Esophagus (tissue), 2 donors: Measurements from ENCODE around the gene SLC16A2. TPM values are rescaled to one million over a fixed set of nuclear protein-coding genes. Genes with fewer than 3 reads are reported as not detected.

ENCODE experiments used
- H3K27ac ChIP-seq, 2 donors: one replicate each; pipeline ENCODE4 v1.5.1; 2013; ENCODE audit warnings: low read depth in 2 of 2, mild to moderate bottlenecking in 2 of 2, inconsistent platforms in 1 of 2, low read length in 1 of 2, moderate library complexity in 1 of 2
- H3K27me3 ChIP-seq, 2 donors: one replicate each; pipeline ENCODE4 v1.6.1; 2013; ENCODE audit warnings: low read length in 2 of 2, control low read depth in 1 of 2, mild to moderate bottlenecking in 1 of 2; ENCODE audit not compliant: insufficient read depth in 2 of 2, control insufficient read depth in 1 of 2
- H3K36me3 ChIP-seq, 2 donors: one replicate each; pipeline ENCODE4 v1.6.1; 2013; ENCODE audit warnings: low read length in 1 of 2; ENCODE audit not compliant: control insufficient read depth in 2 of 2, insufficient read depth in 2 of 2
- H3K4me1 ChIP-seq, 2 donors: one replicate each; pipeline ENCODE4 v1.6.1; 2013; ENCODE audit warnings: low read length in 1 of 2; ENCODE audit not compliant: control insufficient read depth in 2 of 2, insufficient read depth in 2 of 2
- H3K4me3 ChIP-seq, 2 donors: one replicate each; pipeline ENCODE4 v1.5.1; 2013; ENCODE audit warnings: low read length in 2 of 2, mild to moderate bottlenecking in 2 of 2, low read depth in 1 of 2, moderate library complexity in 1 of 2
- H3K9me3 ChIP-seq, 2 donors: one replicate each; pipeline ENCODE4 v1.6.1; 2013; ENCODE audit warnings: mild to moderate bottlenecking in 2 of 2, low read depth in 1 of 2, low read length in 1 of 2, moderate library complexity in 1 of 2; ENCODE audit not compliant: control insufficient read depth in 2 of 2, insufficient read depth in 1 of 2
- WGBS, 2 donors: extraction: QIAGEN DNeasy Blood & Tissue Kit; methylation state at CpG; one replicate each; pipeline ENCODE4 v1.1.7; 2013; 5-methylcytosine and 5-hydroxymethylcytosine counted together
- polyA plus RNA-seq, 2 donors: library from polyadenylated mRNA; stranded (reverse); fragments of 200-250 nt; gene quantifications; one replicate each; pipeline ENCODE4 v1.2.3, GENCODE V29; 2013
- donor health status: healthy with polysubstance abuse.
- donor health status: Bipolar disorder and iron deficiency.

SLC16A2 gene
- polyA plus RNA-seq, 2 donors, result 2.4 TPM

DNA sequence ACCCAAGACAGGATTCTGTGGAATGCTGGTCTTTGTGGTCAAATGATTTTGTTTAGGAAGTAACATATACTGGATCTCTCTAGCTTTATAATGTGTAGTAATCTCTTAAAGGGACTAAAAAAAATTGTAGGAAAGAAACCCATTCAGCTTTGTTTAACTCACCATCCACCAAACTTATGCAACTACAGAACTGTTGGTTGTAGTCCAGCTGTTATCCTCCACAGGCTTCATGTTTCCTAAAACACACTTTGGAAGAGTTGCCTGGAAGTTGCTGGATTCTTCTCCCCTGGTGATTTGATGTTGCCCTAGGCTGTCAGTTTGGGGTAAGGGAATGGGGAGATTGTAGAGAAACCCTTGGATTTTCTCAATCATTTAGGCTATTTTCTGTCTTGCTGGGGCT, 103.8 kb downstream of the SLC16A2 start:
- Histone ChIP-seq H3K4me3 (no peak overlapping the region), H3K27ac (no peak overlapping the region), H3K27me3 (no peaks in the 10 kb centered on the region), H3K36me3 (no peaks in the 10 kb centered on the region), H3K4me1 (no peaks in the 10 kb centered on the region), H3K9me3 (peaks cover 0 to 2% of the 10 kb centered on the region in 2 donors)

DNA sequence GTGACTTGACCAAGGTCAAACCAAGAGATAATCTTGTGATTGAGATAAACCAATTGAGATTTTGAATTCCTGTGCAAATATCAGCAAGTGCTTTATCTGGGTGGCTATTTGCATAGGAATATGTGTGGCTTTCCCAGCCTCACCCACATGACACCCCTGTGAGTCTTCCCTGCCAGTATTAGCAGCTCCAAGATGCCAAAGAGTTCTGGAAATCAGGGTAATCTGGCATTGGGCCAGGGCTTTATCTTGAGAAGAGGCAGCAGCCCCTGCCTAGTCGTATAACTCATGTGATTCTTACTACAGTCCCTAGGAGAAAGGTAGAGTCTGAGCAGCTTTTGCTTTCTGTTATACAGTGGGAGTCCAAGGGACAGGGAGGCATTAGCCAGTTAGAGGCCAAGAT, 105.5 kb downstream of the SLC16A2 start:
- H3K4me1 ChIP-seq, result no peaks in the 10 kb centered on the region
- 40 to 63% methylated on average over 1 of the region's 1 CpG for WGBS, 2 donors
- H3K27me3 ChIP-seq, result peaks cover 0 to 5% of the 10 kb centered on the region in 2 donors
- peaks cover 0 to 2% of the 10 kb centered on the region in 2 donors for H3K9me3 ChIP-seq
- H3K4me3 ChIP-seq, result no peak overlapping the region
- H3K27ac ChIP-seq, result no peak overlapping the region
- no peaks in the 10 kb centered on the region for H3K36me3 ChIP-seq

GRCh38 chrX:74527350-74527749, 106.1 kb downstream of the SLC16A2 start:
- H3K27ac ChIP-seq, result no peak overlapping the region
- peaks cover 0 to 5% of the 10 kb centered on the region in 2 donors for H3K27me3 ChIP-seq
- no peak overlapping the region for H3K4me3 ChIP-seq
- H3K36me3 ChIP-seq, result no peaks in the 10 kb centered on the region
- no peaks in the 10 kb centered on the region for H3K4me1 ChIP-seq
- H3K9me3 ChIP-seq, result peaks cover 0 to 2% of the 10 kb centered on the region in 2 donors
- 68 to 69% methylated on average over 4 of the region's 4 CpGs for WGBS, 2 donors

GRCh38 chrX:74529311-74529710, 108.0 kb downstream of the SLC16A2 start:
- WGBS, 2 donors, result 91 to 96% methylated on average over 6 of the region's 6 CpGs
- H3K4me3 ChIP-seq, result no peak overlapping the region

GRCh38 chrX:74531081-74531480, 109.8 kb downstream of the SLC16A2 start:
- H3K36me3 ChIP-seq, result no peaks in the 10 kb centered on the region
- no peaks in the 10 kb centered on the region for H3K4me1 ChIP-seq
- 80 to 94% methylated on average over 7 of the region's 7 CpGs for WGBS, 2 donors
- peaks cover 0 to 5% of the 10 kb centered on the region in 2 donors for H3K27me3 ChIP-seq
- no peak overlapping the region for H3K4me3 ChIP-seq
- peaks cover 0 to 2% of the 10 kb centered on the region in 2 donors for H3K9me3 ChIP-seq
- no peak overlapping the region for H3K27ac ChIP-seq

More at GRCh38 chrX:74529311-74529710, 108.0 kb downstream of the SLC16A2 start:
- Histone ChIP-seq H3K27me3 (peaks cover 0 to 5% of the 10 kb centered on the region in 2 donors), H3K36me3 (no peaks in the 10 kb centered on the region), H3K9me3 (peaks cover 0 to 2% of the 10 kb centered on the region in 2 donors), H3K4me1 (no peaks in the 10 kb centered on the region), H3K27ac (no peak overlapping the region)

- H3K4me1 ChIP-seq, result peaks cover 0 to 2% of the 10 kb centered on the region in 2 donors
- H3K27me3 ChIP-seq, result peaks cover 0 to 5% of the 10 kb centered on the region in 2 donors
- no peak overlapping the region for H3K27ac ChIP-seq
Observed at GRCh38 chrX:74534569-74535038, 113.3 kb downstream of the SLC16A2 start.

GRCh38 chrX:74535086-74535407, 113.8 kb downstream of the SLC16A2 start:
- 33 to 38% methylated on average over 5 of the region's 5 CpGs for WGBS, 2 donors
- H3K4me1 ChIP-seq, result peaks cover 0 to 2% of the 10 kb centered on the region in 2 donors
- no peaks in the 10 kb centered on the region for H3K36me3 ChIP-seq
- peaks cover 0 to 5% of the 10 kb centered on the region in 2 donors for H3K27me3 ChIP-seq
- no peak overlapping the region for H3K4me3 ChIP-seq
- H3K9me3 ChIP-seq, result no peaks in the 10 kb centered on the region
- peak overlapping the region in 1 of 2 donors; percentile 43 for H3K27ac ChIP-seq

More at GRCh38 chrX:74534569-74535038, 113.3 kb downstream of the SLC16A2 start:
- Histone ChIP-seq H3K9me3 (no peaks in the 10 kb centered on the region), H3K4me3 (no peak overlapping the region), H3K36me3 (no peaks in the 10 kb centered on the region)
- 73 to 79% methylated on average over 2 of the region's 2 CpGs for WGBS, 2 donors

DNA sequence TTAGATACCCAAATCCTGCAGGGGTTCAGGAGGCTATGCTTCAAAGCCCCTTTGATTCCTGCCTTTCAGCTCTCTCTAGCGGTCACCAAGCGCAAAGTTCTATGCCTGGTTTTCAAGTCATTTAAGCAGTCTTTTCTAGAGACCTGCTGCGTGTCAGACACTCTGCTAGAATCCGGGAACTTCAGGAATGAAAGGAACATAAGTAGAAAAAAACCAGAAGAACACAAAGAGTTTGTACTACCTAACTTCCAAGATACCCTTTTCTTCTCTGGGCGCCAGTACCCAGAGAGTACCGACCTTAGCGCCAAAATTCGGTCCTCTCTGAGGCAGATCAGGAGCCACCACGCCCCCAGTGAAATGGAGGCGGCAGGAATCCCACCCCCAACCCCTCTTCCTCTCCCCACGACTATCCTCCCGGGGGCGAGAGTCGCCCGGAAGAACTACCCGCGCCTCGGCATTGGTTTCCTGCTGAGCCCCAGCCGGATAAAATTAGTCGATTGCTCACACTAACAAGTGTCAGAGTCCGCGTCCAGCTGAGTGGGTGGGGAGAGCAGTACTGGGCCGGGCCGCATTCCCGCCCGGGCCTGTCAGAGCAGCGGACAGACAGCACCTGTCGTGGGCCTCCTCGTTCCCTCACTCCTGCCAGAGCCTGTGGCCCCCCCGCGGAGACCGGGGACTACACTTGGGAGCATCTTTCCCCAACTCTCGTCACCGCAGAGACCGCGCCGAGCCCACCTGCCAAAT, 114.3 kb downstream of the SLC16A2 start:
- H3K27ac ChIP-seq, result peak overlapping the region; percentile 36 to 85
- no peaks in the 10 kb centered on the region for H3K36me3 ChIP-seq
- no peaks in the 10 kb centered on the region for H3K9me3 ChIP-seq
- peaks cover 0 to 5% of the 10 kb centered on the region in 2 donors for H3K27me3 ChIP-seq
- H3K4me3 ChIP-seq, result peak overlapping the region; percentile 43 to 52
- H3K4me1 ChIP-seq, result peaks cover 0 to 2% of the 10 kb centered on the region in 2 donors
- 2 to 30% methylated on average over 37 of the region's 37 CpGs for WGBS, 2 donors

DNA sequence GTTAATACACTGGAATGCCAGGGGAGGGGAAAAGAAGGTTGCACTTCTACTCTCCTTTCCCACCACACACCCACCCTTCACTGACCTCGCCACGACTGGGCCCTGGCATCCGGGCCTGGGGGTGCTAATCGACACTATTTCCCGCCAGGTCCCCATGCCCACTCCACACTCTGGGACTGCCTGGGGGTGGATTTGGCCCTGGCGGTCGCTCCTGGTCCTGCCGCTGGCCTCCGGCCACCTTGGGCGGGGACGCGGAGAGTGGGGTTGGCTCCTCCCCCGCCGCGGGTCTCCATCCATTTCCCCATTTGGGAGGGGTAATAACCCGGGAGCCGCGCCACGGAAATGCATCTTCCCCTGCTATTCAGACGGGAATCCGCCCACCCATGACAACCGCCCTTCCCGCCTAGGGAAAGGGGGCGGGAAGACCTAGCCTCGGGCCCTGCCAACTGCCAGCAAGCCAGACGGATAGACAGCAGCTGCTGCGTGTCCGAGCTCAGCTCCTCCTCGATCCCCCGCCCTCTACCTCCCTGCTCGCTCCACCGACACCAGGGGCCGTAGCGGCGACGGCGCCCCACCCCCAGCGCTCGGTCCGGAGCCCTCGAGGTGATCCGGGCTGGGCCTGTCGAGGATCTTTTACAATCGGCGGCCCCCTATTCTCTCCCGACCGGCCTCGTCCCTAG, 115.0 kb downstream of the SLC16A2 start:
- peak overlapping the region; percentile 60 to 85 for H3K27ac ChIP-seq
- no peaks in the 10 kb centered on the region for H3K36me3 ChIP-seq
- H3K4me3 ChIP-seq, result peak overlapping the region; percentile 43 to 52
- H3K4me1 ChIP-seq, result peaks cover 0 to 2% of the 10 kb centered on the region in 2 donors
- peaks cover 0 to under 1% of the 10 kb centered on the region in 2 donors for H3K27me3 ChIP-seq
- H3K9me3 ChIP-seq, result no peaks in the 10 kb centered on the region
- 0 to 30% methylated on average over 43 to 48 of the region's 48 CpGs for WGBS, 2 donors
